Stimulated activated CD8-positive, alpha-beta memory T cell treated with anti-CD3 and anti-CD28 coated beads, Interleukin-15, amount 100 ng/mL, for 1 hour (primary cell): ENCODE results near the gene FZD4.
"Not testable (repeated sequence)": the region's sequence is repeated elsewhere in the genome, so short reads cannot be mapped to it uniquely, and the experiment has no call there.

Experiments used
- DNase-seq: peaks from one replicate; pipeline ENCODE4 v3.0.0-alpha.2; 2020; ENCODE audit warnings: low read depth

Gene FZD4

GRCh38 chr11:86937193-86937806 is 17.9 kb downstream of the FZD4 start:
- DNase-seq: not testable (repeated sequence)

DNA sequence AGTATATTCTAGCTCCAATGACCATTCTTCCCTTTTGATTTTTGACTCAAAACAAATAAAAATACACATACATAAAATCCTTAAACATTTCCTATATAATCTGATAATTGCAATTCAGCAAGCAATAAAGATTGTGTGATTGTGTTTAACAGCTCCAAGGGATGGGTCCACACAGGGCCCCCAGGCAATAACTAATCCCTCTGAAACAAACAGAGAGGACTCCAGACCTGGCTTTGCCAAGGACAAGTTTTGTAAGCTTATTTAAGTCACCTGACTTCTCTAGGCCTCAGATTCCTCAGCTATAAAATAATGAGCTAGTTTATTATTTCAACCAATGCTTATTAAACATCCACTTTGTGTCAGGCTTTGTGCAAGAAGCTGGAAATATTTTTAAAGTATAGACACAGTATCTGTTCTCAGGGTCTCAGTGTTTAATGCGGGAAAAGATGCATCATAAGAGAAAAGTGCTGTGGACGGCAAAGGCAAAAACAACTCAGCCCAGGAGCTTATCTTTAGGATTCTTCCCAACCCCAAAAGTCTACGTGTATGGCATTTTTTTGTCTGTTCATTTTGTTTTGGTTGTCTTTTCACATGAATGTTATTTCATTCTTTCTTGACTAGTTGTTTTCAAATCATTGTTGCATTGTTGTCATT is 20.1 kb downstream of the FZD4 start:
- DNase-seq: no peak

- no peak for DNase-seq
These were observed 20.7 kb downstream of the FZD4 start for GRCh38 chr11:86934582-86934900.

DNA sequence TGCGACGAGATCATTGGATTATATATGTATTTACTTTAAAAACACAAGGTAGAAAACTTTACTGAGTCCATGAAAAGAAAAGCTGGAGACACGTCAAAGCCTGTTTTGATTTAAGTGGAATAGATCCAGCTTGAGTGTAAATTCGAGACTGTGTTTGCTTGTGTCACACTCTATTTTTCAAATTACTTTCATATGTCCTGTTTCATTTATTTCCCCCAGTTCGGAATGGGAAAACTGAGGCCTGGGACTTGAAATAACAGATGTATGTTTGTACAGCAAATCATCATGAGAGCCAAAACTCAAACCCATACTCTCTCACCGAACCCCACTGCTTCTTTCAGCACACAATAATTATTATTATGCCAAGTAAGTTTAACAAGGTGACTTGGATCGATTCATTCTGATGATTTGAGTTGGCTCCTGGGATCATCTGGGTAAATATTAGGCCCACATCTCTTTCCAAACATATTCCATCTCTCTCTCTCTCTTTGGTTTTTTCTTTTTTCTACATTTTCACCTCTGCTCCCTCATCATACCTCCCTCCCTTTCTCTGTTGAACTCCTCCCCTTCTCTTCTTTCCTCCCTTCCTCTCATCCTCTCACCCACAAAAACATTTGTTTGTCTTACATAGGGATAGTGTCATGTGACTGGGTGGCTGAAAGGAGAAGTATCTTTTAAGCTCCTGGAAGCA is 21.2 kb downstream of the FZD4 start:
- no peak for DNase-seq

DNA sequence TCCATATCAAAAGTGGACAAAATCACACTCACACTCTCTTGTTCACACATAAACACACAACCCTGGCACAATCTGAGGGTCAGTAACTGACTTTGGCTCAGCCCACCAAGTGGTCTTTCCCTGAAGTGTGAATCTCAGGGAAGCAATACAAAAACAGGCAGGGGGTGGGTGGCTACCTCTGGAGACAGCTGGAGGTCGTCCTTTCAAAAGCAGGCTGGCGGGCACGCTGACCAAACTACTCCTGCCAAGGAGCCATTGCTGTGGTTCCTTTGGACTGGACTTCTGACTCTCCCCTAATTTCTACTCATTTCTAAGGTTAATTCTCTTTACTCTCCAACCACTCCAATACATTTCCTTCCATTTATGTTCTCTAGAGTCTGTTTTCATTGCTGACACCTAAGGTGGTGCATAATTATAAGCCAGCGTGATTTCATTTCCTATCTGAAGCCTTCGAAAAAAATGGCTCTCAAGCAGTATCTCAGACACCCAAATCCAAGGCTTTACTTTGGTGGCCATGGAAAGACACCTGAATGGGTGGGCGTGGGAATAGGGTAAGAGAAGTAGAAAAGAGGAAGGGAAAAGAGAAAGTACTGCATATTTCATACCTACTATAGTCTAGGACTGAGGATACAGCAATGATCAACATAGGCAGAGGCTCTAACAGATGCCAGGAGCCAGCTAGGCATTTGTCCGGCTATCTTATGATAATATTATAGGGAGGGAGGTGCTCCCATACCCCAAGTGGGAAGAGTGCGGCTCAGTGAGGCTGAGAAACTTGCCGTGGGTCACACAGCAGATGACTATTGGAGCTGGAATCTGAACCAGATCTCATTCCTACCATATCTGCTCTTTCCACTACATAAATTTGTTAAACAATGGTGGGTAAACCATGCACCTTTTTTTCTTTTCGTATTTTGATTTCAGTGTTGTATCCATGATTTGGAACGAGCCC is 22.0 kb downstream of the FZD4 start:
- no peak for DNase-seq

DNA sequence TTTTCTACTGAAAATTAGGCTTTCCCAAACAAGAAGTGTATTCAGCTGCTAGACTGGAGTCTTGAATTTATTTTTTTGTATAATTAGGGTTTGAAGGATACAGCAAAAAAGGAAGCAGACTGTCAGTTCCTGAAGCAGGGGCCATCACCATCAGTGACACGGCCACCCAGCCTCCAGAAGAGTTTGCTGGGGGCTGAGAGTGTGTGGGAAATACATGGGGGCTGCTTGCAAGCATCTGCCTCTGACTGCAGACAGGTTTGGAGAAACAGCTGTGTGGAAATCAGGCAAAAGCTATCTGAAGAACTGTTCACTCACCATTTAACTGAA is 23.0 kb downstream of the FZD4 start:
- no peak for DNase-seq

DNA sequence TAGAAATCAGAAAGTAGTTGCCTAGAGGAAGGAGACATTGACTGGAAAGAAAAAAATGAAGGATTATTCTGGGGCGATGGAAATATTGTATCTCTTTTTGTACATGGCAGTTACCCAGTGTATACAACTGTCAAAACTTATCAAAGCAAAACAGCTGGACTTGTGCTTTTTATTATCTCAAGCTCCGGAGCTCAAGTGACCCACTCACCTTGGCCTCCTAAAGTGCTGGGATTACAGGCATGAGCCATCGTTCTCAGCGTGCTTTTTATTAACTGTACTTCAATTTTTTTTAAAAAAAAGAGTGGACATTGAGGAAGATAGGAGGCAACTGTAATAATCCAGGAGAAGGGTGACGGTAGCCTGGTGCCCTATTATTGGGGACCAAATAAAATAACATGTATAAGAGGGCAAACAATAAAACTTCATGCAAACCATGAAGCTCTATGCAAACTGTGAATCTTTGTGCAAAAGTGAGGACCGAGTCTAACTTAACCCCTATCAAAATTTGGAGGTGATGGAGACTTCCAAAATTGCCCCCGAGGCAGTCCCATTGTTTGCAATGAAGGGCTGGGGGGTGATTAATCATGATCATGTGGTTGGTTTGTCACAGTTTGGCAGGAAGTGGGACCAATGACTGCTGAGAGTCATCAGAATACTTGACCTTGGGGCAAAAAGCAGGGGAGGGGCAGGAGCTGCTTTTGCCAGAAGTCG is 23.5 kb downstream of the FZD4 start:
- no peak for DNase-seq

- DNase-seq: no peak
These were observed 24.1 kb downstream of the FZD4 start for GRCh38 chr11:86930957-86931547.

GRCh38 chr11:86926975-86927374 is 28.2 kb downstream of the FZD4 start:
- no peak for DNase-seq

DNA sequence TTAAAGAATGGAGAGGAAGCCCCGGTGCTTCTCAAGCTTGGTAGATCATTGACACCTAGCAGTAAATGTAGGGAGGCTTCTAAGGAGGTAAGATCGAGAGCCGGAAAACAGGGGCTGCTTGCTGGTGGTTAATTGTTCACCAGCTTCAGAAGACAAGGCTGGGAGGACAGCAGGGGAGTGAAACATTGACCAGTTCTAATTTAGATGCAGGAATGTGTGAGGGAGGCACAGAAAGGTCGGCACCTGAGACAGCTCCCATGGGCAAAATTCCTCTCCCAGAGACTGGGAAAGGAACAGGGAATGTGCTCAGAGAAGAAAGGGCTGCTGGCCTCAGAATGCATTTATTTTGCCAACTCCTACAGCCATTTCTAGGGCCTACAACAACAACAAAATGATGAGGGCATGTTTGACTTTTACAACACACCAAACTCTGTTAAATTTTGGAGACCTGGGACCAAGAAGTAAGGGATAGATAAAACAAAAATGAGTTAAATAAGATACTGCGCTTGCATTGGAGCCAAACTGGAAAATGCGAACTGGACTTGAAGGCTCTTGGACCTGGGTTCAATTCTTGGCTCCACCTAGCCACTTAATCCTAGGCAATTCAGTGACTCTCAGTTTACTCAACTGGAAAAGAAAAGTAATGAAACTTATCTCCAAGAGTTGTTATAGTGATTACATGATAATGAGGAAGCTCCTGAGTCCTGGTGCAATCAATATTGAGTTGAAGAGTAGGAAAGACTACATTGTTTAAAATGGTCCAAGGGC is 31.0 kb downstream of the FZD4 start:
- DNase-seq: no peak

DNA sequence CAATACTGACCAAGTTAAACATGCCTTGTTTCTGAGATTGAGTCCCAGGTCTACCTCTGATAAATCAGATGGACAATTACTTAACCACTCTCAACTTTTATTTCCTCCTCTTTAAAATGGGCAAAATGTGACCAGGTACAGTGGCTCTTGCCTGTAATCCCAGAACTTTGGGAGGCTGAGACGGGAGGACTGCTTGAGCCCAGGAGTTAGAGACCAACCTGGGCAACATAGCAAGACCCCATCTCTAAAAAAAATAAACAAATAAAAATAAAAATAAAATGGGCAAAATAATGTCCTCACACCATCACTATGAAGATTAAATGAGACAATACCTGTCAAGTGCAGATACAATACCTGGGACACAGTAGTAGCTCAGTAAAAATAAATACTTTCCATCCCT is 33.0 kb downstream of the FZD4 start:
- DNase-seq: no peak

DNA sequence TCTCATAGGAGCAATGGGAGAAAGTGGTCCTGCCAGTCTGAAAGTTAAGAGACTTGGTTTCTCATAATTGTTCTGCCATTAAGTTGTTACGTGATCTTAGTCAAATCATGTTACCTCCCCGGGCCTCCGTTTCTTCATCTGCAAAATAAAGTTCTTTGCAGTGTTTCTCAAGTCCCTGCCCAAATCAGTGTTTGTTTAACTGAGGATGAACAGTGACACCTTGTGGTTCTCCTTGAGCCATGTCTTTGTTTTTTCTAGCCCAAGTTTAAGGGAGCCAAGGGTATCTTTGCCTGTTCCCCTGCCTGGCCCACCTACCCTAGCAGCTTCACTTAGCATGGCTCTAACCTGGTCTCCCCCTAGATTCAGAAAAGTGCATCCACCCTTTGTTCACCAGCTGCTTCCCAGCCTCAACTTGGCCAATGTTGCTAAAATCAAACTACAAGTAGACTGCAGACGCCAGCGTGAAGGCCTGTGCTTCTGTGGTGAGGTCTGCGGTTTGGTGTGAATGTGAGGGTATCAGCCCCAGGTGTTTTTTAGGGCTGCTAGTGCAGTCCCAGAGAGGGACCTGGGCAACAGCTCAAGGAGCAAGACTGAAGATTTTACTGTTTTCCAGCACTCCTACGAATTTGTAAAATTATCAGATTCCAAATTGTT is 35.5 kb downstream of the FZD4 start:
- no peak for DNase-seq

GRCh38 chr11:86918973-86919372 is 36.2 kb downstream of the FZD4 start:
- DNase-seq: no peak

DNA sequence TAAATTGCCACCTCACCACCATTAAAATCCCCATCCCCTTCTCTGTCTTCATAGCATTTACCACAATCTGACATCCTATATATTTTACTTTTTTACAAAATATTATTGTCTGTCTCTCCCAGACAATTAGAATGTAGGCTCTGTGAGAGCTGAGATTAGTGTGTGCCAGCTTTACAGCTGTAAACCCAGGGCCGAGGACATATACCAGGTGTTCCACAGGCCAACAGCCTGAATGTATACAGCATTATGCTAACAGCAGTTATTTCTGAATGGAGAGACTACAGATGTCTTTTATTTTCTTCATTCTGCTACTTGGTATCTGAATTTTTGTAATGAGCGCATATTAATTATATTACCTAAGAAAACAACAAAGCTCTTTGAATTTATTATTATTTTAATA is 36.7 kb downstream of the FZD4 start:
- DNase-seq: no peak

DNA sequence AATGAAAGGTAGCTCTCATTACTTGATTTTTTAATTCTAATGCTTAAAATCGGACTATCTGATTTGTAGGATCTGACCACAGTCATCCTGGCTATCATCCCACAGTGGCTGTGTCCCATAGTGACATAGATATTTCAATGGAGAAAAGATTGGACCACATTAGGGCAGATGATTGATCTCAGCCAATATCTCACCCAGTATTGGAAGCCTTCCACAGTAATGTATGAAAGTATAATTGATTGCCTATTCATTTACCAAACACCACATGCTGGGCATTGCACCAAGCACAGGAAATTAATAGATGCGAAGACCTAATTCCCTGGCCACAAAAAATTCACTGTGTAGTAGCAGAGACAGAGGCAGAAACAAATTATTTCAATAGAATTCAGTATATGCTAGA is 37.6 kb downstream of the FZD4 start:
- DNase-seq: no peak

DNA sequence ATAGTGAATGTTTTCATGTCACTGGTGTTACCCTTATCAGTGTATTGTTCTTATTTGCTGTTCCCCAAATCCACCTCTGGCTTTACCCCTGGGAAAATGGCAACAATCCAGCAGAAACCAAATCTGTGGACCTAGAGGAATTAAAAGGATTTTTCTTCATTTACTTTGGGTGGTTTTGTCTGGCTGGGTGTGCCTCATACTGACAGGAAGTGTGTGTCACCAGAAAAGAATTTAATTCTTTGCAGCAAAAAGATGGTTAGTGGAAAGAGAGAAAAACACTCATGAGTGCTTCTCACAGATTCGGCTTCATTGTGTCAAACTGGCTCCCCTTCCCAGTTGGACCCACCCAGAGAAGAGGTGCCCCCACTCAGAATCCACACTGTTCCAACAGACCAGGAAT is 38.9 kb downstream of the FZD4 start:
- DNase-seq: no peak

DNA sequence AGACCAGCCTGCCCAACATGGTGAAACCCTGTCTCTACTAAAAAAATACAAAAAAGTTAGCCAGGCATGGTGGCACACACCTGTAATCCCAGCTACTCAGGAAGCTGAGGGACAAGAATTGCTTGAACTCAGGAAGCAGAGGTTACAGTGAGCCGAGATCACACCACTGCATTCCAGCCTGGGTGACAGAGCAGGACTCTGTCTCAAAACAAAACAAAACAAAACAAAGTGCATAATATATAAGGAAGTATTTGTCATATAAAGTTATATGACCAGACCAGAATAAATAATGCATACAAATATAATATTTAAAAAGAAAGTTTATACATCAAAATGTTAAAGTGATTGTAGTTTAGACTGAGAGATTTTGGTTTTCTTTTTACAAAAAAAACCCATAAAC is 39.3 kb downstream of the FZD4 start:
- DNase-seq: not testable (repeated sequence)

DNA sequence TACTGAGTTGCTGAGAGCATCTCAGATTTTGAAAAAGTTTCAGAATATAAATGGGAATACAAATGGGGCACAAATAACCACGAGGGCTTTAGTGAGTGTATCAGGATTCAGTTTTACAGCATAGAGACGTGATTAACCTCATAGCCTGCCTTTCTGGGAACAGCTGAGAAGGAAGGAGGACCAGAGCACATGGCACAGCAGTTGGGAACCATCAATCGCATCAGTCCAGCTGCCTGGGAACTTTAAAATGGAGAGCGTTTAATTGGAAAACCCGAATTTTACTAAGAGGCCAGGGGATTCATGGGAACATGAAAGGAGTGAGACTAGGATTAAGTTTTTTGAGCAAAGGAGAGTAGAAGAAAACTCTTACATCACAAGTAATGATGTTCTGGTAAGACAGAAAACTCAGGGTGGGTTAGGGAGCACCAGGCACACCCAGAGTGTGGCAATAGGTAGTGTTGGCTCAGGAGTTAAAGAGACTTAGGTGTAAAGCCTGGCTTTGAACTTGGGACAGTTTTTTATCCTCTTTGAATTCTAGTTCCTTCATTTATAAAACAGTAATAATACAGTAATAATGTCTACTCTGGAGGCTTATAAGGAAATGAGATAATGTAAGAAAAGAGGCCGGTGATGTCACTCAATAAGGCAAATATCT is 40.2 kb downstream of the FZD4 start:
- no peak for DNase-seq

GRCh38 chr11:86912238-86912637 is 43.0 kb downstream of the FZD4 start:
- no peak for DNase-seq

DNA sequence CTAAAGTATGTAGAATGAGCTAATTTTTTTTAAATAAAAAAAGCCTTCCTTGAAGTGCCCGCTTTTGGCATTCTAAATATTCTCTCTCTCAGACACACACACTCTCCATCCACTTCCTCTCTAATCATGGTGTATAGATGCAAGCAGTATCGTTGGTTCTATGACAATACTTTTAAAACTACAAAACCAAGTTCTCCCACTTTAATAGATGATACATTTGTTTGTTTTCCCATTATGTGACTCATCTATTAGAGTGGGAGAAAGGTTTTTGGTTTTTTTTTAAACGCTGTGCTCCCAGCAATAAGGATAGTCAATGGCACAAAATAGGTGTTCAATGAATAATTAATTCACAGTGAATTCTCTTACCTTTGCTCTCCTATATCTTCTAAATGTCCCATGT is 44.6 kb downstream of the FZD4 start:
- no peak for DNase-seq
